ENCODE results near the gene DCTN4.

- TF ChIP-seq CTCF (IDR thresholded peaks at IDR 0.05) (no peak), EP300 (IDR thresholded peaks at IDR 0.05) (no peak), POLR2AphosphoS5 (IDR thresholded peaks at IDR 0.05) (no peak), POLR2A (IDR thresholded peaks at IDR 0.05) (no peak)
These were observed 27.1 kb upstream of the DCTN4 start for GRCh38 chr5:150785950-150786349.

All from gastroesophageal sphincter (tissue), 3 donors.